Immature natural killer cell (primary cell): ENCODE results near the gene ZNF512. TPM values are rescaled to one million over a fixed set of nuclear protein-coding genes. Genes with fewer than 3 reads are reported as not detected.
A peak's percentile ranks its signal among the peaks of the same experiment; 100 is the strongest.
"Not testable (repeated sequence)": the region's sequence is repeated elsewhere in the genome, so short reads cannot be mapped to it uniquely, and the experiment has no call there.

Experiments used
- DNase-seq, 3 donors: peaks; one replicate each; pipeline ENCODE4 v3.0.0; 2022; ENCODE audit warnings: mixed read lengths in 1 of 3
- H3K27ac Mint-ChIP-seq, 6 donors: one replicate each; pipeline ENCODE4 v1.8.0; 2020; ENCODE audit warnings: mixed read lengths in 6 of 6, mild to moderate bottlenecking in 5 of 6, inconsistent platforms in 4 of 6, moderate library complexity in 3 of 6
- H3K27me3 Mint-ChIP-seq, 3 donors: one replicate each; pipeline ENCODE4 v1.8.0; 2020 to 2021; ENCODE audit warnings: low read depth in 3 of 3, mild to moderate bottlenecking in 3 of 3, mixed read lengths in 3 of 3, moderate library complexity in 3 of 3, inconsistent platforms in 1 of 3
- H3K36me3 Mint-ChIP-seq, 3 donors: one replicate each; pipeline ENCODE4 v1.8.0; 2020; ENCODE audit warnings: mixed read lengths in 3 of 3, inconsistent platforms in 2 of 3, mild to moderate bottlenecking in 2 of 3
- H3K4me1 Mint-ChIP-seq, 2 donors: one replicate each; pipeline ENCODE4 v1.8.0; 2020; ENCODE audit warnings: inconsistent platforms in 2 of 2, mild to moderate bottlenecking in 2 of 2, mixed read lengths in 2 of 2, moderate library complexity in 1 of 2
- H3K4me3 Mint-ChIP-seq, 5 donors: one replicate each; pipeline ENCODE4 v1.8.0; 2020; ENCODE audit warnings: mild to moderate bottlenecking in 5 of 5, mixed read lengths in 5 of 5, inconsistent platforms in 3 of 5, moderate library complexity in 3 of 5
- H3K9me3 Mint-ChIP-seq, 6 donors: one replicate each; pipeline ENCODE4 v1.8.0; 2020; ENCODE audit warnings: mild to moderate bottlenecking in 6 of 6, mixed read lengths in 6 of 6, inconsistent platforms in 4 of 6, moderate library complexity in 3 of 6
- polyA plus RNA-seq, 3 donors: library from polyadenylated mRNA; unstranded; fragments of 300-500 nt; fragmentation: Illumina TruSeq; gene quantifications; one replicate each; pipeline ENCODE4 v1.2.3, GENCODE V29; 2021

Gene ZNF512
- polyA plus RNA-seq, 3 donors from 2014 or later, result 17.4 to 23.4 (median 23.3) TPM

- Mint-ChIP-seq H3K27ac (peak within 1 kb of the TSS in 3 of 6 donors; percentile 67 to 81 (median 80)), H3K9me3 (no peaks in the 10 kb centered on the region), H3K36me3 (peaks cover 4 to 26% (median 7%) of the 10 kb centered on the region in 3 donors), H3K27me3 (peaks cover 0 to 2% (median 0%) of the 10 kb centered on the region in 3 donors), H3K4me1 (peaks cover 8 to 15% of the 10 kb centered on the region in 2 donors), H3K4me3 (no peak within 1 kb of the TSS)
- DNase-seq, result peak; percentile 93 to 96 (median 94)
Measured at GRCh38 chr2:27628767-27629709, 46.2 kb downstream of the ZNF512 start, which contains the start of the genes CCDC121 and GPN1. CCDC121 (minus strand) TSS chr2:27629012; CDS start chr2:27627799, 1,213 bp downstream. GPN1 (plus strand) TSS chr2:27629050; CDS start chr2:27629059, 9 bp downstream.

- H3K9me3 Mint-ChIP-seq, H3K27me3 Mint-ChIP-seq, DNase-seq: not testable (repeated sequence)
- H3K4me1 Mint-ChIP-seq, result peaks cover 8 to 15% of the 10 kb centered on the region in 2 donors
- H3K36me3 Mint-ChIP-seq, result peaks cover 11 to 30% (median 14%) of the 10 kb centered on the region in 3 donors
- H3K4me3 Mint-ChIP-seq, result peak overlapping the region in 2 of 5 donors; percentile 36 to 56
- peak overlapping the region in 4 of 6 donors; percentile 43 to 82 (median 61) for H3K27ac Mint-ChIP-seq
Measured at GRCh38 chr2:27630257-27630656, 47.4 kb downstream of the ZNF512 start.

- Mint-ChIP-seq H3K9me3 (no peaks in the 10 kb centered on the region), H3K4me3 (no peak overlapping the region), H3K36me3 (peaks cover 36 to 55% (median 37%) of the 10 kb centered on the region in 3 donors), H3K27ac (no peak overlapping the region), H3K27me3 (peaks cover 0 to 2% (median 0%) of the 10 kb centered on the region in 3 donors), H3K4me1 (peaks cover 17 to 30% of the 10 kb centered on the region in 2 donors)
- DNase-seq, result no peak
Measured at GRCh38 chr2:27634291-27634690, 51.4 kb downstream of the ZNF512 start.

- DNase-seq, result no peak
- Mint-ChIP-seq H3K4me3 (no peak overlapping the region), H3K27me3 (no peaks in the 10 kb centered on the region), H3K36me3 (peaks cover 42 to 66% (median 46%) of the 10 kb centered on the region in 3 donors), H3K9me3 (no peaks in the 10 kb centered on the region), H3K27ac (no peak overlapping the region), H3K4me1 (peaks cover 10 to 16% of the 10 kb centered on the region in 2 donors)
Measured at GRCh38 chr2:27636766-27637165, 53.9 kb downstream of the ZNF512 start.

- Mint-ChIP-seq H3K4me3 (peak overlapping the region in 2 of 5 donors; percentile 22 to 45), H3K4me1 (peaks cover 8 to 15% of the 10 kb centered on the region in 2 donors), H3K27me3 (no peaks in the 10 kb centered on the region), H3K36me3 (peaks cover 42 to 62% (median 51%) of the 10 kb centered on the region in 3 donors), H3K27ac (peak overlapping the region; percentile 42 to 83 (median 66)), H3K9me3 (no peaks in the 10 kb centered on the region)
- peak in 2 of 3 donors; percentile 9 to 28 for DNase-seq
Measured at GRCh38 chr2:27638037-27638637, 55.3 kb downstream of the ZNF512 start.

GRCh38 chr2:27638709-27639108 is 55.9 kb downstream of the ZNF512 start:
- Mint-ChIP-seq H3K4me3 (no peak overlapping the region), H3K36me3 (peaks cover 41 to 60% (median 50%) of the 10 kb centered on the region in 3 donors), H3K9me3 (no peaks in the 10 kb centered on the region), H3K27me3 (no peaks in the 10 kb centered on the region), H3K4me1 (peaks cover 8 to 15% of the 10 kb centered on the region in 2 donors), H3K27ac (peak overlapping the region in 1 of 6 donors; percentile 83)
- no peak for DNase-seq

- H3K27me3 Mint-ChIP-seq, result no peaks in the 10 kb centered on the region
- no peak overlapping the region for H3K4me3 Mint-ChIP-seq
- H3K9me3 Mint-ChIP-seq, result no peaks in the 10 kb centered on the region
- DNase-seq, result no peak
- no peak overlapping the region for H3K27ac Mint-ChIP-seq
- peaks cover 8 to 15% of the 10 kb centered on the region in 2 donors for H3K4me1 Mint-ChIP-seq
- peaks cover 25 to 52% (median 39%) of the 10 kb centered on the region in 3 donors for H3K36me3 Mint-ChIP-seq
Measured at GRCh38 chr2:27640722-27641245, 57.9 kb downstream of the ZNF512 start.

- H3K36me3 Mint-ChIP-seq, result peaks cover 20 to 44% (median 37%) of the 10 kb centered on the region in 3 donors
- H3K9me3 Mint-ChIP-seq, result no peaks in the 10 kb centered on the region
- H3K4me1 Mint-ChIP-seq, result no peaks in the 10 kb centered on the region
- no peak overlapping the region for H3K4me3 Mint-ChIP-seq
- peaks cover 0 to 3% (median 0%) of the 10 kb centered on the region in 3 donors for H3K27me3 Mint-ChIP-seq
- H3K27ac Mint-ChIP-seq, result peak overlapping the region in 1 of 6 donors; percentile 21
- DNase-seq, result no peak
Measured at GRCh38 chr2:27645197-27645596, 62.4 kb downstream of the ZNF512 start.

- Mint-ChIP-seq H3K36me3 (peaks cover 15 to 46% (median 30%) of the 10 kb centered on the region in 3 donors), H3K4me1 (no peaks in the 10 kb centered on the region), H3K9me3 (no peaks in the 10 kb centered on the region), H3K27ac (peak overlapping the region in 3 of 6 donors; percentile 17 to 81 (median 21)), H3K4me3 (no peak overlapping the region), H3K27me3 (peaks cover 0 to 3% (median 0%) of the 10 kb centered on the region in 3 donors)
- DNase-seq, result no peak
Measured at GRCh38 chr2:27647289-27647688, 64.4 kb downstream of the ZNF512 start.

- H3K4me1 Mint-ChIP-seq, result no peaks in the 10 kb centered on the region
- H3K27ac Mint-ChIP-seq, result peak overlapping the region in 2 of 6 donors; percentile 21 to 68
- H3K4me3 Mint-ChIP-seq, result no peak overlapping the region
- H3K27me3 Mint-ChIP-seq, result peaks cover 0 to 3% (median 0%) of the 10 kb centered on the region in 3 donors
- peaks cover 19 to 50% (median 34%) of the 10 kb centered on the region in 3 donors for H3K36me3 Mint-ChIP-seq
- H3K9me3 Mint-ChIP-seq, result no peaks in the 10 kb centered on the region
- DNase-seq, result no peak
Measured at GRCh38 chr2:27647737-27648136, 64.9 kb downstream of the ZNF512 start.

- Mint-ChIP-seq H3K9me3 (no peaks in the 10 kb centered on the region), H3K27me3 (peaks cover 0 to 5% (median 0%) of the 10 kb centered on the region in 3 donors), H3K4me3 (no peak overlapping the region), H3K4me1 (no peaks in the 10 kb centered on the region), H3K27ac (no peak overlapping the region), H3K36me3 (peaks cover 43 to 68% (median 44%) of the 10 kb centered on the region in 3 donors)
- DNase-seq, result no peak
Measured at GRCh38 chr2:27651056-27651455, 68.2 kb downstream of the ZNF512 start.

- no peak for DNase-seq
- Mint-ChIP-seq H3K27me3 (peaks cover 0 to 5% (median 0%) of the 10 kb centered on the region in 3 donors), H3K9me3 (no peaks in the 10 kb centered on the region), H3K4me3 (no peak overlapping the region), H3K4me1 (no peaks in the 10 kb centered on the region), H3K36me3 (peaks cover 41 to 67% (median 43%) of the 10 kb centered on the region in 3 donors), H3K27ac (no peak overlapping the region)
Measured at GRCh38 chr2:27652341-27652740, 69.5 kb downstream of the ZNF512 start.

- DNase-seq, result no peak
- peaks cover 37 to 62% (median 41%) of the 10 kb centered on the region in 3 donors for H3K36me3 Mint-ChIP-seq
- H3K4me1 Mint-ChIP-seq, result no peaks in the 10 kb centered on the region
- H3K9me3 Mint-ChIP-seq, result no peaks in the 10 kb centered on the region
- peaks cover 0 to 3% (median 0%) of the 10 kb centered on the region in 3 donors for H3K27me3 Mint-ChIP-seq
- H3K4me3 Mint-ChIP-seq, result no peak overlapping the region
- H3K27ac Mint-ChIP-seq, result no peak overlapping the region
Measured at GRCh38 chr2:27652790-27653189, 69.9 kb downstream of the ZNF512 start.
